Measurements from ENCODE around the gene FABP7. TPM values are rescaled to one million over a fixed set of nuclear protein-coding genes. Genes with fewer than 3 reads are reported as not detected.

FABP7 gene
- total RNA-seq, 1 donor from 2014 or later, result not detected

DNA sequence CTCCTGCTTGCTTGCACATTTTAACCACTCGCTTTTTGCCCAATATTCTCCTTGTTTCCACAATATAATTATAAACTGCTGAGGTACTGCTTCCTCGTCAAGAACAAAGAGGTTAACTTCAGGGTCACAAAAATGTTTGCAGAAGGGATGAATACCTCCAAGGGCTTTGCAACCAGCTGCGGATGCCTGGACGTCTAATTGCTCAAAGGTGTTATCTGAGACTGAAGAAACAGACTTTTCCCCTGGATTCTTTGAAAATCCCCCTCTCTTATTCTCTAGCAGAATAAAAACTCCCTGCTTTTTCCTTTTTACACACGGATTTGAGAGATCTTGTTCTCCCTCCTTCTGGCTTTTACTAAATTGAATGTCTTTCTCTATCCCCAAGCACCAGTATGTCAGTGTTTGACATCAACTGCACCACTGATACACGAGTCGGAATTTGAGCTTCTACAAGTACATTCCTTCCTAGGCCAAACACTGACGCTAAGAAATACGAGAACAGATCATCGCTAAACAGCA lies 9.2 kb downstream of the FABP7 start:
- peaks cover 24% of the 10 kb centered on the region for H3K27me3 Mint-ChIP-seq (ENCODE audit: unreplicated experiment)
- peak overlapping the region; percentile 88 for H3K4me3 Mint-ChIP-seq (ENCODE audit: unreplicated experiment)
- no peaks in the 10 kb centered on the region for H3K36me3 Mint-ChIP-seq (ENCODE audit: unreplicated experiment)
- H3K4me1 Mint-ChIP-seq (ENCODE audit: unreplicated experiment), result peaks cover 27% of the 10 kb centered on the region
- peak overlapping the region; percentile 95 for H3K27ac Mint-ChIP-seq (ENCODE audit: unreplicated experiment)
- H3K9me3 Mint-ChIP-seq (ENCODE audit: unreplicated experiment), result no peaks in the 10 kb centered on the region
- TF ChIP-seq, protein P1, sequence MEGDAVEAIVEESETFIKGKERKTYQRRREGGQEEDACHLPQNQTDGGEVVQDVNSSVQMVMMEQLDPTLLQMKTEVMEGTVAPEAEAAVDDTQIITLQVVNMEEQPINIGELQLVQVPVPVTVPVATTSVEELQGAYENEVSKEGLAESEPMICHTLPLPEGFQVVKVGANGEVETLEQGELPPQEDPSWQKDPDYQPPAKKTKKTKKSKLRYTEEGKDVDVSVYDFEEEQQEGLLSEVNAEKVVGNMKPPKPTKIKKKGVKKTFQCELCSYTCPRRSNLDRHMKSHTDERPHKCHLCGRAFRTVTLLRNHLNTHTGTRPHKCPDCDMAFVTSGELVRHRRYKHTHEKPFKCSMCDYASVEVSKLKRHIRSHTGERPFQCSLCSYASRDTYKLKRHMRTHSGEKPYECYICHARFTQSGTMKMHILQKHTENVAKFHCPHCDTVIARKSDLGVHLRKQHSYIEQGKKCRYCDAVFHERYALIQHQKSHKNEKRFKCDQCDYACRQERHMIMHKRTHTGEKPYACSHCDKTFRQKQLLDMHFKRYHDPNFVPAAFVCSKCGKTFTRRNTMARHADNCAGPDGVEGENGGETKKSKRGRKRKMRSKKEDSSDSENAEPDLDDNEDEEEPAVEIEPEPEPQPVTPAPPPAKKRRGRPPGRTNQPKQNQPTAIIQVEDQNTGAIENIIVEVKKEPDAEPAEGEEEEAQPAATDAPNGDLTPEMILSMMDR (IDR thresholded peaks at IDR 0.05), result no peak
- no peak for DNase-seq (ENCODE audit: extremely low spot score, unreplicated experiment)

GRCh38 chr6:122789182-122790027 lies 9.9 kb downstream of the FABP7 start, which contains the start of gene SMPDL3A:
SMPDL3A (plus strand) TSS chr6:122789258; CDS start chr6:122789347, 89 bp downstream.
- peak; percentile 88 for DNase-seq (ENCODE audit: extremely low spot score, unreplicated experiment)
- H3K4me1 Mint-ChIP-seq (ENCODE audit: unreplicated experiment), result peaks cover 27% of the 10 kb centered on the region
- H3K27me3 Mint-ChIP-seq (ENCODE audit: unreplicated experiment), result peaks cover 24% of the 10 kb centered on the region
- no peaks in the 10 kb centered on the region for H3K9me3 Mint-ChIP-seq (ENCODE audit: unreplicated experiment)
- no peaks in the 10 kb centered on the region for H3K36me3 Mint-ChIP-seq (ENCODE audit: unreplicated experiment)
- H3K27ac Mint-ChIP-seq (ENCODE audit: unreplicated experiment), result peak within 1 kb of the TSS; percentile 95
- TF ChIP-seq, protein P1 (IDR thresholded peaks at IDR 0.05), result peak; percentile 63
- H3K4me3 Mint-ChIP-seq (ENCODE audit: unreplicated experiment), result peak within 1 kb of the TSS; percentile 88

GRCh38 chr6:122790028-122790422 lies 10.5 kb downstream of the FABP7 start:
- TF ChIP-seq, protein P1 (IDR thresholded peaks at IDR 0.05), result no peak
- Mint-ChIP-seq H3K36me3 (ENCODE audit: unreplicated experiment) (no peaks in the 10 kb centered on the region), H3K4me1 (ENCODE audit: unreplicated experiment) (peaks cover 27% of the 10 kb centered on the region), H3K4me3 (ENCODE audit: unreplicated experiment) (peak overlapping the region; percentile 88), H3K9me3 (ENCODE audit: unreplicated experiment) (no peaks in the 10 kb centered on the region), H3K27me3 (ENCODE audit: unreplicated experiment) (peaks cover 20% of the 10 kb centered on the region), H3K27ac (ENCODE audit: unreplicated experiment) (peak overlapping the region; percentile 95)
- DNase-seq (ENCODE audit: extremely low spot score, unreplicated experiment), result no peak

- TF ChIP-seq, protein P1 (IDR thresholded peaks at IDR 0.05), result no peak
Measured at GRCh38 chr6:122790423-122791309, 11.2 kb downstream of the FABP7 start.

More at GRCh38 chr6:122790423-122791309, 11.2 kb downstream of the FABP7 start:
- Mint-ChIP-seq H3K9me3 (ENCODE audit: unreplicated experiment) (no peaks in the 10 kb centered on the region), H3K36me3 (ENCODE audit: unreplicated experiment) (no peaks in the 10 kb centered on the region), H3K4me3 (ENCODE audit: unreplicated experiment) (peak overlapping the region; percentile 88), H3K4me1 (ENCODE audit: unreplicated experiment) (peaks cover 27% of the 10 kb centered on the region), H3K27me3 (ENCODE audit: unreplicated experiment) (peaks cover 19% of the 10 kb centered on the region), H3K27ac (ENCODE audit: unreplicated experiment) (peak overlapping the region; percentile 95)
- DNase-seq (ENCODE audit: extremely low spot score, unreplicated experiment), result no peak

All from osteocyte (in vitro differentiated cells).